Left hindlimb (tissue), 1 donor: ENCODE measurements around the gene SLC32A1.

Source experiments
- DNase-seq: peaks from one replicate; pipeline ENCODE4 v3.0.0-alpha.2; 2018

The SLC32A1 gene

GRCh38 chr20:38723848-38724625, at the start of gene SLC32A1:
TSS of gene SLC32A1 (plus strand) at chr20:38724486. CDS start at chr20:38724725, 239 bp downstream.
- no peak for DNase-seq

GRCh38 chr20:38674765-38675133, 49.5 kb upstream of the SLC32A1 start:
- no peak for DNase-seq

GRCh38 chr20:38676576-38676975, 47.7 kb upstream of the SLC32A1 start:
- DNase-seq: no peak

GRCh38 chr20:38680500-38681306, 43.6 kb upstream of the SLC32A1 start:
- DNase-seq: no peak

GRCh38 chr20:38685271-38685670, 39.0 kb upstream of the SLC32A1 start:
- no peak for DNase-seq

- peak; percentile 62 for DNase-seq
Observed at GRCh38 chr20:38685853-38686473, 38.3 kb upstream of the SLC32A1 start.

- peak; percentile 66 for DNase-seq
Observed at GRCh38 chr20:38692436-38693411, 31.6 kb upstream of the SLC32A1 start.

GRCh38 chr20:38697306-38697705, 27.0 kb upstream of the SLC32A1 start:
- no peak for DNase-seq

GRCh38 chr20:38698541-38698940, 25.7 kb upstream of the SLC32A1 start:
- DNase-seq: no peak

GRCh38 chr20:38700141-38700540, 24.1 kb upstream of the SLC32A1 start:
- no peak for DNase-seq

GRCh38 chr20:38700926-38701325, 23.4 kb upstream of the SLC32A1 start:
- no peak for DNase-seq

GRCh38 chr20:38703526-38703925, 20.8 kb upstream of the SLC32A1 start:
- no peak for DNase-seq

- DNase-seq: no peak
Observed at GRCh38 chr20:38704136-38704535, 20.1 kb upstream of the SLC32A1 start.

GRCh38 chr20:38706509-38706908, 17.8 kb upstream of the SLC32A1 start:
- DNase-seq: no peak

- DNase-seq: no peak
Observed at GRCh38 chr20:38714308-38714707, 10.0 kb upstream of the SLC32A1 start.

- DNase-seq: no peak
Observed at GRCh38 chr20:38715646-38716045, 8.6 kb upstream of the SLC32A1 start.

GRCh38 chr20:38722683-38723016, 1.6 kb upstream of the SLC32A1 start:
- no peak for DNase-seq

GRCh38 chr20:38723017-38723847, 1.1 kb upstream of the SLC32A1 start:
- DNase-seq: no peak

GRCh38 chr20:38724626-38725147, 401 bp downstream of the SLC32A1 start:
- no peak for DNase-seq

GRCh38 chr20:38725148-38725901, 1.0 kb downstream of the SLC32A1 start:
- DNase-seq: no peak
